Measurements from ENCODE around the gene MAP9.

- TF ChIP-seq CTCF (IDR thresholded peaks at IDR 0.05 in 8 of 11, conservative IDR thresholded peaks at IDR 0.05 in 3 of 11): no peak
- TF ChIP-seq POLR2A (IDR thresholded peaks at IDR 0.05): no peak
These were observed 28.3 kb upstream of the MAP9 start for GRCh38 chr4:155405059-155405458.
